Sigmoid colon (tissue), 7 donors: ENCODE results near the gene TMEM132D. TPM values are rescaled to one million over a fixed set of nuclear protein-coding genes. Genes with fewer than 3 reads are reported as not detected.

Experiments used
- DNase-seq: peaks from one replicate; pipeline ENCODE4 v3.0.0-alpha.2; 2019
- H3K27ac ChIP-seq, 4 donors: fragments of 200-600 bp; sonication (generic); one replicate each; pipeline ENCODE4 v1.5.1; 2016 to 2019; ENCODE audit warnings: mild to moderate bottlenecking in 1 of 4
- H3K27me3 ChIP-seq, 3 donors: fragments of 200-600 bp; sonication (generic); one replicate each; pipeline ENCODE4 v1.5.1; 2019; ENCODE audit warnings: mild to moderate bottlenecking in 1 of 3
- H3K36me3 ChIP-seq, 4 donors: fragments of 200-600 bp; sonication (generic); one replicate each; pipeline ENCODE4 v1.5.1; 2016 to 2019
- H3K4me1 ChIP-seq, 4 donors: fragments of 200-600 bp; sonication (generic); one replicate each; pipeline ENCODE4 v1.5.1; 2017 to 2019
- H3K4me3 ChIP-seq, 4 donors: fragments of 200-600 bp; sonication (generic); one replicate each; pipeline ENCODE4 v1.5.1; 2017 to 2019; ENCODE audit warnings: mild to moderate bottlenecking in 2 of 4, moderate library complexity in 1 of 4
- H3K9me3 ChIP-seq, 4 donors: fragments of 200-600 bp in 3 of 4; sonication (generic) in 3 of 4; one replicate each; pipeline versions ENCODE4 v1.5.1 to v1.6.1; 2013 to 2019
- EP300 ChIP-seq, 4 donors: sonication (generic); formaldehyde crosslinking; IDR thresholded peaks; one replicate each; pipeline ENCODE4 v1.6.1; 2017; ENCODE audit warnings: antibody characterized with exemption in 4 of 4
- POLR2A ChIP-seq, 2 donors: fragments of 450-650 bp; IDR thresholded peaks; one replicate each; pipeline ENCODE4 v1.6.1; 2016; ENCODE audit warnings: antibody characterized with exemption in 2 of 2, mild to moderate bottlenecking in 2 of 2, moderate library complexity in 2 of 2
- POLR2AphosphoS5 ChIP-seq, 4 donors: sonication (generic); formaldehyde crosslinking; IDR thresholded peaks; one replicate each; pipeline ENCODE4 v1.6.1; 2017; ENCODE audit warnings: antibody characterized with exemption in 4 of 4
- WGBS, 2 donors: extraction: QIAGEN DNeasy Blood & Tissue Kit; methylation state at CpG; one replicate each; pipeline ENCODE4 v1.1.7; 2013; 5-methylcytosine and 5-hydroxymethylcytosine counted together
- intact Hi-C: fragments of 100-400 bp; cut with DNase I; formaldehyde crosslinking; loops from one replicate; pipeline ENCODE4 v1.15.1; 2023
- polyA plus RNA-seq, 3 donors: library from polyadenylated mRNA; stranded (reverse); fragments of 200-250 nt; gene quantifications; one replicate each; pipeline ENCODE4 v1.2.3, GENCODE V29; 2013
- total RNA-seq, 4 donors: library from RNA; depleted of rRNA; stranded (reverse); fragments of >200 nt; gene quantifications; one replicate each; pipeline ENCODE4 v1.1.0, GENCODE V29; 2016
- TF ChIP-seq, protein P1 (sequence below), 4 experiments: fragments of 450-650 bp in 3 of 4; fragments of 200-600 bp in 1 of 4; IDR thresholded peaks; one replicate each; pipeline ENCODE4 v1.5.1; 2016 to 2019; ENCODE audit warnings: antibody characterized with exemption in 4 of 4, mild to moderate bottlenecking in 3 of 4, moderate library complexity in 2 of 4
- donor health status: healthy with polysubstance abuse.
- donor health status: Bipolar disorder and iron deficiency.
- donor health status: healthy.

Gene TMEM132D
- total and polyA plus RNA-seq, 7 donors, result under 0.01 to 0.03 (median under 0.01) TPM; not detected in 3

DNA sequence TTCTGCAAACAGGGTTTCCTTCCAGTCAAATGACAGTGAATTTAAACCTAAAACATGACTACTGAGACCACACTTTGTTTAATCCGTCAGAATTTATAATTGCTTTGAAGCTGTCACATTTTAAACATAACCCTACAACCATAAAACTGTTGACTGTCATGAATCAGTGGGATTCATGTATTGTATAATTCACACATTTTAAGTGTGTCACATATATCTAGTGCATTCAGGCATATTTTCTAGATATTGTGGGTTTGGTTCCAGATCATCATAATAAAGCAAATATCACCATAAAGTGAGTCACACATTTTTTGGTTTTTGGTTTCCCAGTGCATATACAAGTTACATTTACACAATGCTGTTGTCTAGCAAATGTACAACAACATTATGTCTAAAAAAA, 304.4 kb downstream of the TMEM132D start:
- H3K36me3 ChIP-seq, result no peaks in the 10 kb centered on the region
- H3K4me1 ChIP-seq, result no peaks in the 10 kb centered on the region
- H3K27me3 ChIP-seq, result no peaks in the 10 kb centered on the region
- DNase-seq, result no peak
- 39 to 44% methylated on average over 1 of the region's 1 CpG for WGBS, 2 donors
- TF ChIP-seq POLR2AphosphoS5 (IDR thresholded peaks at IDR 0.05), result no peak
- TF ChIP-seq, protein P1, sequence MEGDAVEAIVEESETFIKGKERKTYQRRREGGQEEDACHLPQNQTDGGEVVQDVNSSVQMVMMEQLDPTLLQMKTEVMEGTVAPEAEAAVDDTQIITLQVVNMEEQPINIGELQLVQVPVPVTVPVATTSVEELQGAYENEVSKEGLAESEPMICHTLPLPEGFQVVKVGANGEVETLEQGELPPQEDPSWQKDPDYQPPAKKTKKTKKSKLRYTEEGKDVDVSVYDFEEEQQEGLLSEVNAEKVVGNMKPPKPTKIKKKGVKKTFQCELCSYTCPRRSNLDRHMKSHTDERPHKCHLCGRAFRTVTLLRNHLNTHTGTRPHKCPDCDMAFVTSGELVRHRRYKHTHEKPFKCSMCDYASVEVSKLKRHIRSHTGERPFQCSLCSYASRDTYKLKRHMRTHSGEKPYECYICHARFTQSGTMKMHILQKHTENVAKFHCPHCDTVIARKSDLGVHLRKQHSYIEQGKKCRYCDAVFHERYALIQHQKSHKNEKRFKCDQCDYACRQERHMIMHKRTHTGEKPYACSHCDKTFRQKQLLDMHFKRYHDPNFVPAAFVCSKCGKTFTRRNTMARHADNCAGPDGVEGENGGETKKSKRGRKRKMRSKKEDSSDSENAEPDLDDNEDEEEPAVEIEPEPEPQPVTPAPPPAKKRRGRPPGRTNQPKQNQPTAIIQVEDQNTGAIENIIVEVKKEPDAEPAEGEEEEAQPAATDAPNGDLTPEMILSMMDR (IDR thresholded peaks at IDR 0.05), result no peak
- intact Hi-C loops, result no loop called here
- no peak overlapping the region for H3K4me3 ChIP-seq
- H3K27ac ChIP-seq, result no peak overlapping the region
- H3K9me3 ChIP-seq, result peaks cover 0 to 6% (median 1%) of the 10 kb centered on the region in 4 donors

DNA sequence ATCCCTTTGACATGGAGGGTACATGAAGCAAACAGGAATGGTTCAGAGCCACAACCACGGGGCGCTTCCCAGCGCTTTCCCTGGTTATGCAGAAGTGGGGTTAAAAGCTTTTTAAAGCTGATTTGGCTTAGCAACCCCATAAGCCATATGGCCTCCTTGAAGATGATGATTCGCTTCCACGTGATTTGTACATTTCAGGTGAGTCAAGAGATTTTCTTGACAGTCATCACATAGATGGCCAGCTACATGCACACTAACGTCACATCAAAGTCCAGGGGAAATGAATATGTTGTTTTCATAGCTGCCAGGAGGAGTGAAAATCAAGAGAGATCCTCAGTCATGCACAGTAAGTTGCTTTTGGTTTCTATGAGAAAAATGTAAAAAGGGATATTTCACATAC, 309.7 kb downstream of the TMEM132D start:
- Histone ChIP-seq H3K27ac (no peak overlapping the region), H3K36me3 (no peaks in the 10 kb centered on the region), H3K9me3 (no peaks in the 10 kb centered on the region), H3K27me3 (no peaks in the 10 kb centered on the region), H3K4me3 (no peak overlapping the region), H3K4me1 (no peaks in the 10 kb centered on the region)
- TF ChIP-seq, protein P1 (IDR thresholded peaks at IDR 0.05), result no peak
- TF ChIP-seq POLR2AphosphoS5 (IDR thresholded peaks at IDR 0.05) (no peak), POLR2A (IDR thresholded peaks at IDR 0.05) (no peak), EP300 (IDR thresholded peaks at IDR 0.05) (no peak)
- whole genome bisulfite sequencing, 2 donors, result 70 to 87% methylated on average over 6 of the region's 6 CpGs
- no peak for DNase-seq
- intact Hi-C loops, result no loop called here

DNA sequence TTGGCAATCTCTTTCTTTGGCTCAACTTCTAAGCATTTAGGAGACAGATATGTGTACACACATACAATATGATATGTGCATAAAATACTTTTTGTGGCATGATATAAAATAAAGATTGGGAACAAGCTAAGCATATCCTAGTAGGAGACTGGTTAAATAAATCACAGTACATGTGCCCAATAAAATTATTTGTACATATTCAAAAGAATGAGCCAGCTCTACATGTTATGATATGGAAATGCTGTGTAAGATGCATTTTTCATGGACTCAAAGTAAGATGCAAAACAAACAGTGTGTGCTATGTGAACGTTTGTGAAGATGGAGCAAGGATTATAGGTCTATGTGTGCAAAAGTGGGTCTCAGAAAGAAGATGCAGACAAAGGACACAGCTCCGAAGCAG, 311.4 kb downstream of the TMEM132D start:
- intact Hi-C loops, result no loop called here
- Histone ChIP-seq H3K9me3 (no peaks in the 10 kb centered on the region), H3K36me3 (no peaks in the 10 kb centered on the region), H3K27ac (no peak overlapping the region), H3K4me3 (no peak overlapping the region), H3K4me1 (no peaks in the 10 kb centered on the region), H3K27me3 (no peaks in the 10 kb centered on the region)
- WGBS, 2 donors, result 58 to 65% methylated on average over 2 of the region's 2 CpGs
- TF ChIP-seq POLR2A (IDR thresholded peaks at IDR 0.05) (no peak), EP300 (IDR thresholded peaks at IDR 0.05) (no peak)
- DNase-seq, result no peak

DNA sequence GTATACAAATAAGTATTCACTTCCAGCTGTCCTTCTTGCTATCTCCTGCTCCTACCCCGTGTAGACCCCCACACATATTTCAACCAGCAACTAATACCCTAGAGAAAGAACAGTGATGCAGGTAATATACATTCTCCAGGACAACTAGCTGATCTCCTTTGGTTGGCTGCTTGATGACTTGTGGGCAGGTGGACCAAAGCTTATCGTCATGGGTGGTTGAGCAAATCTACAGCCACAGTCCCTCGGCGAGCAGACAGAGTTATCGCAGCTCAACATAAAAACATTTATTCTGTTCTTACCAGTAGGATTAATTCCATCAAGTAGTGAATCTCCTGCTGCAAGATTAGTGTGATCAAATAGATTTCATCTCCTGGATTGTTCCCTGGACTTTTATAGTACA, 314.3 kb downstream of the TMEM132D start:
- H3K27ac ChIP-seq, result no peak overlapping the region

DNA sequence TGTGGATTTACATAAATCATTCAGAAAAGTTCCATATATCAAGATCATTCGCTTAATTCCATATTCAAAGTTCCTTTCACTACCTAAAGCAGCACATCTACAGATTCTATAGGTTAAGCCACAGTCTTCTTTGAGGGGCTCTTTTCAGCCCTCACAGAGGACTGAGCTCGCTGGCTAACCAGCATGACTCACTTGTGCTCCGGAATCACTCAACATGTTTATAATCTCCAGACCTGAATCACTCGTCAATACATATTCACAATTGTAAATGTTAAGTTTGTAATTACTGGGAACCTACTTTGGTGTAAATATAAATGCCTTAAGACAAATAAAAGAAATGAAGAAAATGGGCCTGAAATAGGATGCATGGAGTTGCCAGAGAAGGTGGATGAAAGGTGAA, 315.7 kb downstream of the TMEM132D start:
- Histone ChIP-seq H3K27ac (no peak overlapping the region), H3K27me3 (no peaks in the 10 kb centered on the region), H3K4me3 (no peak overlapping the region), H3K4me1 (no peaks in the 10 kb centered on the region), H3K9me3 (peaks cover 0 to 2% (median 0%) of the 10 kb centered on the region in 4 donors), H3K36me3 (no peaks in the 10 kb centered on the region)
- TF ChIP-seq, protein P1 (IDR thresholded peaks at IDR 0.05), result no peak
- TF ChIP-seq EP300 (IDR thresholded peaks at IDR 0.05) (no peak), POLR2A (IDR thresholded peaks at IDR 0.05) (no peak), POLR2AphosphoS5 (IDR thresholded peaks at IDR 0.05) (no peak)
- intact Hi-C loops, result no loop called here
- no peak for DNase-seq
- WGBS, 2 donors, result 87 to 92% methylated on average over 4 of the region's 4 CpGs

More for the DNA sequence above, 314.3 kb downstream of the TMEM132D start:
- Histone ChIP-seq H3K4me3 (no peak overlapping the region), H3K36me3 (no peaks in the 10 kb centered on the region), H3K27me3 (no peaks in the 10 kb centered on the region), H3K4me1 (no peaks in the 10 kb centered on the region), H3K9me3 (peaks cover 0 to 2% (median 0%) of the 10 kb centered on the region in 4 donors)
- intact Hi-C loops, result no loop called here
- TF ChIP-seq POLR2A (IDR thresholded peaks at IDR 0.05), result no peak
- TF ChIP-seq EP300 (IDR thresholded peaks at IDR 0.05), result no peak
- no peak for TF ChIP-seq POLR2AphosphoS5 (IDR thresholded peaks at IDR 0.05)
- TF ChIP-seq, protein P1 (IDR thresholded peaks at IDR 0.05), result no peak
- 92 to 93% methylated on average over 5 of the region's 5 CpGs for WGBS, 2 donors
- DNase-seq, result no peak
